ENCODE data around the gene AFF4. TPM values are rescaled to one million over a fixed set of nuclear protein-coding genes. Genes with fewer than 3 reads are reported as not detected.

The AFF4 gene
- total and polyA plus RNA-seq, 4 donors = 8.9 to 103 (median 41.9) TPM

GRCh38 chr5:132854301-132854700 is 109.1 kb downstream of the AFF4 start:
- Histone ChIP-seq H3K4me3 (no peak overlapping the region), H3K9me3 (ENCODE audit: control insufficient read depth in 4 of 4, insufficient read depth in 3 of 4, low read length in 3 of 4) (no peaks in the 10 kb centered on the region), H3K9ac (ENCODE audit: insufficient read depth in 1 of 2, low read length in 2 of 2) (no peak overlapping the region), H3K36me3 (ENCODE audit: control insufficient read depth in 4 of 4, insufficient read depth in 4 of 4, low read length in 4 of 4) (no peaks in the 10 kb centered on the region), H3K4me1 (ENCODE audit: control insufficient read depth in 5 of 5, insufficient read depth in 5 of 5, low read length in 5 of 5) (no peaks in the 10 kb centered on the region), H3K27ac (ENCODE audit: low read depth in 1 of 2, low read length in 1 of 2) (no peak overlapping the region), H3K27me3 (ENCODE audit: control insufficient read depth in 3 of 3, insufficient read depth in 3 of 3, low read length in 2 of 3) (no peaks in the 10 kb centered on the region)
- peak in 1 of 3 donors; percentile 33 for DNase-seq
- TF ChIP-seq CTCF (IDR thresholded peaks at IDR 0.05; ENCODE audit: control extremely low read depth, extremely low read depth) = no peak
- 41 to 57% methylated on average over 3 of the region's 3 CpGs for WGBS, 2 donors
- ATAC-seq (ENCODE audit: insufficient read depth, low FRiP score) = no peak

DNA sequence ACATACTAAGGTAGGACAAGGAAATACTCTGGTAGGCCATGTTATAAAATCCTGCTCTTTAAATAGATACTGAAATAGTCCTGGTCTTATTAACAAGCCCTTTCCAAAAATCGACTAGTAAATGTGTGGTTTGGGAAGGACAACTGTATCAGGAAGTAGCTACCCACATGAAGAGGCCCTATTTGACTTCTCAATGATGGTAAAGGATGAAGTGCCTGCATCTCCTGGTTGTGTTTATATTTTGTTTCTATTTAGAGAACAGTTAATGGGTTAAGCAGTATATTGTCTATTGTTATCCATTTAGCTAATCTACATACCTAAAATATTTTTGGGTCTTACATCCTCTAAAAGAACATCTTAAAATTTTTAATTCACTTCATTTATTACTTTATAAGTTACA is 109.6 kb downstream of the AFF4 start:
- H3K9ac ChIP-seq (ENCODE audit: insufficient read depth in 1 of 2, low read length in 2 of 2) = no peak overlapping the region
- WGBS, 2 donors = 5 to 22% methylated on average over 1 of the region's 1 CpG
- DNase-seq (no peak), ATAC-seq (ENCODE audit: insufficient read depth, low FRiP score) (no peak)
- no peaks in the 10 kb centered on the region for H3K4me1 ChIP-seq (ENCODE audit: control insufficient read depth in 5 of 5, insufficient read depth in 5 of 5, low read length in 5 of 5)
- H3K9me3 ChIP-seq (ENCODE audit: control insufficient read depth in 4 of 4, insufficient read depth in 3 of 4, low read length in 3 of 4) = no peaks in the 10 kb centered on the region
- no peaks in the 10 kb centered on the region for H3K36me3 ChIP-seq (ENCODE audit: control insufficient read depth in 4 of 4, insufficient read depth in 4 of 4, low read length in 4 of 4)
- H3K27me3 ChIP-seq (ENCODE audit: control insufficient read depth in 3 of 3, insufficient read depth in 3 of 3, low read length in 2 of 3) = no peaks in the 10 kb centered on the region
- no peak overlapping the region for H3K27ac ChIP-seq (ENCODE audit: low read depth in 1 of 2, low read length in 1 of 2)
- TF ChIP-seq CTCF (IDR thresholded peaks at IDR 0.05; ENCODE audit: control extremely low read depth, extremely low read depth) = no peak
- H3K4me3 ChIP-seq = no peak overlapping the region

DNA sequence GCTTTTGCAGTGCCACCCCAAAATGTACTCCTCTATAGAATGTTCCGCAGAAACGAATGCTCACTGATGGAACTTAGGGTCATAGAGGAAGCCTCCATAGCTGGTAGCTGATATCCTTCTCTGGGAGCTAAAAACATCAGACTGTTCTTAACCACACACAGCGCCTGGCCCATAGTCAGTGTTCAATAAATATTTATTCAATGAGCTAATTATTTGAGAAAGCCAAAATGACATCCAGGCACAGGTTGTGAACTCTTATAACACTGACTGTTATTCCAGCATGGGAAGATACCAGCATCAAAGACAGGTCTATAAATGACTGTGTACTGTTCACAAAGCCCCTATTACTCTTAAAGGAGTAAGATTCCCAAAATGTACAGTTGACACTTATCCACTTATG is 110.1 kb downstream of the AFF4 start:
- ATAC-seq (ENCODE audit: insufficient read depth, low FRiP score) (no peak), DNase-seq (no peak)
- H3K27me3 ChIP-seq (ENCODE audit: control insufficient read depth in 3 of 3, insufficient read depth in 3 of 3, low read length in 2 of 3) = no peaks in the 10 kb centered on the region
- no peaks in the 10 kb centered on the region for H3K4me1 ChIP-seq (ENCODE audit: control insufficient read depth in 5 of 5, insufficient read depth in 5 of 5, low read length in 5 of 5)
- no peak for TF ChIP-seq CTCF (IDR thresholded peaks at IDR 0.05; ENCODE audit: control extremely low read depth, extremely low read depth)
- H3K9ac ChIP-seq (ENCODE audit: insufficient read depth in 1 of 2, low read length in 2 of 2) = no peak overlapping the region
- H3K27ac ChIP-seq (ENCODE audit: low read depth in 1 of 2, low read length in 1 of 2) = no peak overlapping the region
- H3K36me3 ChIP-seq (ENCODE audit: control insufficient read depth in 4 of 4, insufficient read depth in 4 of 4, low read length in 4 of 4) = no peaks in the 10 kb centered on the region
- no peak overlapping the region for H3K4me3 ChIP-seq
- 73 to 78% methylated on average over 3 of the region's 3 CpGs for WGBS, 2 donors
- H3K9me3 ChIP-seq (ENCODE audit: control insufficient read depth in 4 of 4, insufficient read depth in 3 of 4, low read length in 3 of 4) = no peaks in the 10 kb centered on the region

- TF ChIP-seq CTCF (IDR thresholded peaks at IDR 0.05; ENCODE audit: control extremely low read depth, extremely low read depth) = no peak
- Histone ChIP-seq H3K4me1 (ENCODE audit: control insufficient read depth in 5 of 5, insufficient read depth in 5 of 5, low read length in 5 of 5) (no peaks in the 10 kb centered on the region), H3K27ac (ENCODE audit: low read depth in 1 of 2, low read length in 1 of 2) (no peak overlapping the region), H3K9me3 (ENCODE audit: control insufficient read depth in 4 of 4, insufficient read depth in 3 of 4, low read length in 3 of 4) (no peaks in the 10 kb centered on the region), H3K27me3 (ENCODE audit: control insufficient read depth in 3 of 3, insufficient read depth in 3 of 3, low read length in 2 of 3) (no peaks in the 10 kb centered on the region), H3K36me3 (ENCODE audit: control insufficient read depth in 4 of 4, insufficient read depth in 4 of 4, low read length in 4 of 4) (no peaks in the 10 kb centered on the region), H3K4me3 (no peak overlapping the region), H3K9ac (ENCODE audit: insufficient read depth in 1 of 2, low read length in 2 of 2) (no peak overlapping the region)
- no peak for ATAC-seq (ENCODE audit: insufficient read depth, low FRiP score)
- DNase-seq = no peak
- WGBS, 2 donors = 77 to 95% methylated on average over 2 of the region's 2 CpGs
These were observed 113.4 kb downstream of the AFF4 start for GRCh38 chr5:132850066-132850465.

Measured in lung (tissue), 12 donors.